Measurements from ENCODE around the gene TXNRD2. TPM values are rescaled to one million over a fixed set of nuclear protein-coding genes. Genes with fewer than 3 reads are reported as not detected.

The TXNRD2 gene
- total and polyA plus RNA-seq, 2 donors (not counting 1 experiment from before 2014, with no cell fraction given) = 24.8 to 36.2 TPM

GRCh38 chr22:19977296-19978243 lies 36.0 kb upstream of the TXNRD2 start:
- Mint-ChIP-seq H3K9me3 (ENCODE audit: insufficient read depth) (no peaks in the 10 kb centered on the region), H3K27ac (no peak overlapping the region), H3K4me1 (peaks cover 9% of the 10 kb centered on the region), H3K4me3 (no peak overlapping the region), H3K27me3 (no peaks in the 10 kb centered on the region)
- Histone ChIP-seq H3K4me1 (ENCODE audit: control insufficient read depth in 2 of 2, insufficient read depth in 2 of 2, low read length in 2 of 2) (no peaks in the 10 kb centered on the region), H3K27me3 (replicated peaks in 1 of 4; ENCODE audit: control extremely low read depth in 1 of 4, control insufficient read depth in 3 of 4, insufficient read depth in 4 of 4, low read length in 3 of 4) (no peaks in the 10 kb centered on the region), H4K20me1 (ENCODE audit: control insufficient read depth, insufficient read depth, low read length, poor library complexity, severe bottlenecking) (no peaks in the 10 kb centered on the region), H3K27ac (ENCODE audit: low read length in 2 of 2) (no peak overlapping the region), H3K36me3 (replicated peaks in 1 of 2; ENCODE audit: control extremely low read depth in 1 of 2, control insufficient read depth in 1 of 2, extremely low read depth in 1 of 2, insufficient read depth in 2 of 2, low read length in 1 of 2) (no peaks in the 10 kb centered on the region), H3K4me2 (replicated peaks; ENCODE audit: low read depth, low read length, poor library complexity, severe bottlenecking) (no peak overlapping the region), H3K4me3 (ENCODE audit: control extremely low read depth in 1 of 5, extremely low read depth in 1 of 5, insufficient read depth in 1 of 5, low read depth in 2 of 5, low read length in 4 of 5) (no peak overlapping the region), H3K9me3 (ENCODE audit: control extremely low read depth in 1 of 3, control insufficient read depth in 2 of 3, insufficient read depth in 1 of 3, low read length in 2 of 3) (no peaks in the 10 kb centered on the region), H3K9ac (ENCODE audit: low read length) (no peak overlapping the region), H3K79me2 (ENCODE audit: control insufficient read depth, insufficient read depth, low read length) (no peaks in the 10 kb centered on the region), H2AFZ (ENCODE audit: insufficient read depth, low read depth, low read length, poor library complexity, severe bottlenecking) (no peak overlapping the region)
- no peak for TF ChIP-seq CTCF (IDR thresholded peaks at IDR 0.05)
- TF ChIP-seq EZH2 (IDR thresholded peaks at IDR 0.05; ENCODE audit: borderline replicate concordance, insufficient read depth, low read depth, low read length, poor library complexity, severe bottlenecking) = no peak
- intact Hi-C loops (cut with micrococcal nuclease) = no loop called here
- POLR2A ChIA-PET = no interaction called here
- DNase-seq (no peak), ATAC-seq (ENCODE audit: low read depth) (no peak)
- 95% methylated on average over 32 of the region's 32 CpGs for WGBS (ENCODE audit: insufficient coverage)
- CTCF ChIA-PET = interaction anchor here (0.8 to 1.4 kb wide), 2 partner anchors 36 to 180 kb away, joined by 3 to 5 read pairs; no protein-coding TSS in a partner anchor

- Histone ChIP-seq H3K4me2 (replicated peaks; ENCODE audit: low read depth, low read length, poor library complexity, severe bottlenecking) (no peak overlapping the region), H2AFZ (ENCODE audit: insufficient read depth, low read depth, low read length, poor library complexity, severe bottlenecking) (no peak overlapping the region), H3K4me3 (ENCODE audit: control extremely low read depth in 1 of 5, extremely low read depth in 1 of 5, insufficient read depth in 1 of 5, low read depth in 2 of 5, low read length in 4 of 5) (no peak overlapping the region), H3K79me2 (ENCODE audit: control insufficient read depth, insufficient read depth, low read length) (no peaks in the 10 kb centered on the region), H3K4me1 (ENCODE audit: control insufficient read depth in 2 of 2, insufficient read depth in 2 of 2, low read length in 2 of 2) (no peaks in the 10 kb centered on the region), H3K27ac (ENCODE audit: low read length in 2 of 2) (no peak overlapping the region), H3K9ac (ENCODE audit: low read length) (no peak overlapping the region), H3K9me3 (ENCODE audit: control extremely low read depth in 1 of 3, control insufficient read depth in 2 of 3, insufficient read depth in 1 of 3, low read length in 2 of 3) (no peaks in the 10 kb centered on the region), H3K27me3 (replicated peaks in 1 of 4; ENCODE audit: control extremely low read depth in 1 of 4, control insufficient read depth in 3 of 4, insufficient read depth in 4 of 4, low read length in 3 of 4) (no peaks in the 10 kb centered on the region), H3K36me3 (replicated peaks in 1 of 2; ENCODE audit: control extremely low read depth in 1 of 2, control insufficient read depth in 1 of 2, extremely low read depth in 1 of 2, insufficient read depth in 2 of 2, low read length in 1 of 2) (no peaks in the 10 kb centered on the region), H4K20me1 (ENCODE audit: control insufficient read depth, insufficient read depth, low read length, poor library complexity, severe bottlenecking) (no peaks in the 10 kb centered on the region)
- no peak for TF ChIP-seq CTCF (IDR thresholded peaks at IDR 0.05)
- TF ChIP-seq EZH2 (IDR thresholded peaks at IDR 0.05; ENCODE audit: borderline replicate concordance, insufficient read depth, low read depth, low read length, poor library complexity, severe bottlenecking) = no peak
- no peak overlapping the region for H3K27ac Mint-ChIP-seq
- DNase-seq (no peak), ATAC-seq (ENCODE audit: low read depth) (no peak)
- WGBS (ENCODE audit: insufficient coverage) = 100% methylated on average over 2 of the region's 3 CpGs
- intact Hi-C loops (cut with micrococcal nuclease) = no loop called here
- no peaks in the 10 kb centered on the region for H3K27me3 Mint-ChIP-seq
- no peak overlapping the region for H3K4me3 Mint-ChIP-seq
- ChIA-PET CTCF (no interaction called here), POLR2A (no interaction called here)
- H3K4me1 Mint-ChIP-seq = peaks cover 9% of the 10 kb centered on the region
- H3K9me3 Mint-ChIP-seq (ENCODE audit: insufficient read depth) = no peaks in the 10 kb centered on the region
Observed at GRCh38 chr22:19976671-19977070, 35.1 kb upstream of the TXNRD2 start.
